ENCODE data around the gene PLXNA3.

PLXNA3 gene

DNA sequence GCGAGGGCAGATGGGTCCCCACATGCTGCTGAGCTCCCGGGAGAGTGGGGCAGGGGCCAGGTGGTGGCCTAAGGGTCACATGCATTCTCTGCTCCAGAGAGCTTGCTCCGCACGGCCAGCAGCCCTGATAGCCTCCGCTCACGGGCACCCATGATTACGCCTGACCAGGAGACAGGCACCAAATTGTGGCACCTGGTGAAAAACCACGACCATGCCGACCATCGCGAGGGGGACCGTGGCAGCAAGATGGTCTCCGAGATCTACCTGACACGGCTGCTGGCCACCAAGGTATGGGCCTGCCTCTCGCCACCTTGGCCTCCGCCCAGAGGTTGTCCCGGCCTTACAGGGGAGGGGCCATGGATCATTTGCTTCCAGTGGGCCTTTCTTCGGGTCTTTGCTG lies 11.8 kb downstream of the PLXNA3 start:
- no peak for DNase-seq (ENCODE audit: low read depth in 2 of 2)
- TF ChIP-seq CTCF (IDR thresholded peaks at IDR 0.05; ENCODE audit: low read depth, low read length): no peak
- no peak overlapping the region for H3K4me3 ChIP-seq (replicated peaks in 1 of 2; ENCODE audit: low read depth in 2 of 2, low read length in 2 of 2)

DNA sequence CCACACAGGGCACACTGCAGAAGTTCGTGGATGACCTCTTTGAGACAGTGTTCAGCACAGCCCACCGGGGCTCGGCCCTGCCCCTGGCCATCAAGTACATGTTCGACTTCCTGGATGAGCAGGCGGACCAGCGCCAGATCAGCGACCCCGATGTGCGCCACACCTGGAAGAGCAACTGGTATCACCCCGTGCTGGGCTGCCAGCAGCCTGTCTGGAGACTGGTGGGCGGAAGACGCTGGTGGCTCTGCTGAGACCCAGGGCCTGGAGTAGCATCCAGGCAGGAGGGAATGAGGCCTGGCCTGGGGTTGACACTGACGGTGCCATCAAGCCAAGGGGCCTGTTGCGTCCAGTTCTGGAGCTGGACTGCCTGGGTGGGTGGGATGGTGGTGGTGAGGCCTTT lies 12.4 kb downstream of the PLXNA3 start:
- no peak for TF ChIP-seq CTCF (IDR thresholded peaks at IDR 0.05; ENCODE audit: low read depth, low read length)
- no peak for DNase-seq (ENCODE audit: low read depth in 2 of 2)
- H3K4me3 ChIP-seq (replicated peaks in 1 of 2; ENCODE audit: low read depth in 2 of 2, low read length in 2 of 2): no peak overlapping the region

DNA sequence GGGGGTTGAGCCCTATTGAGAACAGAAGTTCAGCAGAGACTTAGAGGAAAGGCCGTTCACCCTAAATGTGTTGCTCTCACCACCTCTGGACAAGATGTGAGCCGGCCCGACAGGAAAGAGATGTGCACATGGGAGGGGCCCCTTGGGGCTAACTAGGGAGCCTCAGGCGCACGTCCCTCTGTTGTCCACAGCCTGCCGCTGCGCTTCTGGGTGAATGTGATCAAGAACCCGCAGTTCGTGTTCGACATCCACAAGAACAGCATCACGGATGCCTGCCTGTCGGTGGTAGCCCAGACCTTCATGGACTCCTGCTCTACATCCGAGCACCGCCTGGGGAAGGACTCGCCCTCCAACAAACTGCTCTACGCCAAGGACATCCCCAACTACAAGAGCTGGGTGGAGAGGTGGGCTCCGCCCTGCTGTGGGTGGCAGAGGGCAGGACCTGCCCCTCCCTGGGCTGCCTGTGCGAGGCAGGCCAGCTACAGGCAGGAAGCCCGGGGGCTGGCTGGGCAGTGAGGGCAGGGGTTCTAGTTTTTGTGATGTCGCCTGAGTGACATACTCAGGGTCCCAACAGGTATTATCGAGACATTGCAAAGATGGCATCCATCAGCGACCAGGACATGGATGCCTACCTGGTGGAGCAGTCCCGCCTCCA lies 13.0 kb downstream of the PLXNA3 start:
- no peak overlapping the region for H3K4me3 ChIP-seq (replicated peaks in 1 of 2; ENCODE audit: low read depth in 2 of 2, low read length in 2 of 2)
- TF ChIP-seq CTCF (IDR thresholded peaks at IDR 0.05; ENCODE audit: low read depth, low read length): no peak
- no peak for DNase-seq (ENCODE audit: low read depth in 2 of 2)

DNA sequence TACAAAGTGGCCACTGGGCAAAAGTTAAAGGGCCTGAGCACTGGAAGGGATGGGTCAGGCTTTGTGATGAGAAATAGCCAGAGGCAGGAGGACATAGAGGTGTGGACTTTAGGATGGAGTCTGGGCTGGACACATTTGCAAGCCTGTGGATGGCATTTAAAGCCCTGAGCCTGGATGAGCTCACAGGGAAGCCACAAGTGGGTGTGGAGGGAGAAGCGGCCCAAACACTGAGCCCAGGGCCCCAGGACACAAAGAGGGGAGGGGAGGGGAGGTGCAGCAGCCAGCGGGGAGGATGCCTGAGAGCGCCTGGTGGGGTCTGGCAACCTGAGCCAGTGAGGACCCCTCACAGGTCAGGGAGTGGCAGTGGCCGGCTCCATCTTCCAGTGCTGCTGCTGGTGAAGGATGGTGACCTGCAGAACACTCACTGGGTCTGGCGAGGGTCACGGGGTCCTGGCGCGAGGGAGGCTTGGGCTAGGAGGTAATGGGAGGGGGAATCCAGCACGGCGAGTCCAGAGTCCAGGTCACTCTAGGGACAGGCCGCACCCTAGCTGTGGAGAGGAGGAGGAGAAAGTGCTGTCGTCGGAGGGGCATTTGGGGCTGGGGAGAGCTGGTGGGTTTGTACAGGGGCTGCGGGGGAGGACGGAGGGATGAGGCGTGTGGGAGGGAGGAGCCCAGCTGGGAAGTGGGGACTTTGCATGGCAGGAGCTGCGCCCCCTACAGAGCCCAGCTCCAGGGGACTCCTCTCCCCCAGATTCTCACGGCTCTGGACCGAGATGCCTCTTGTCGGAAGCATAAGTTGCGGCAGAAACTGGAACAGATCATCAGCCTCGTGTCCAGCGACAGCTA lies 14.0 kb downstream of the PLXNA3 start:
- H3K4me3 ChIP-seq (replicated peaks in 1 of 2; ENCODE audit: low read depth in 2 of 2, low read length in 2 of 2): no peak overlapping the region
- TF ChIP-seq CTCF (IDR thresholded peaks at IDR 0.05; ENCODE audit: low read depth, low read length): no peak
- DNase-seq (ENCODE audit: low read depth in 2 of 2): no peak

DNA sequence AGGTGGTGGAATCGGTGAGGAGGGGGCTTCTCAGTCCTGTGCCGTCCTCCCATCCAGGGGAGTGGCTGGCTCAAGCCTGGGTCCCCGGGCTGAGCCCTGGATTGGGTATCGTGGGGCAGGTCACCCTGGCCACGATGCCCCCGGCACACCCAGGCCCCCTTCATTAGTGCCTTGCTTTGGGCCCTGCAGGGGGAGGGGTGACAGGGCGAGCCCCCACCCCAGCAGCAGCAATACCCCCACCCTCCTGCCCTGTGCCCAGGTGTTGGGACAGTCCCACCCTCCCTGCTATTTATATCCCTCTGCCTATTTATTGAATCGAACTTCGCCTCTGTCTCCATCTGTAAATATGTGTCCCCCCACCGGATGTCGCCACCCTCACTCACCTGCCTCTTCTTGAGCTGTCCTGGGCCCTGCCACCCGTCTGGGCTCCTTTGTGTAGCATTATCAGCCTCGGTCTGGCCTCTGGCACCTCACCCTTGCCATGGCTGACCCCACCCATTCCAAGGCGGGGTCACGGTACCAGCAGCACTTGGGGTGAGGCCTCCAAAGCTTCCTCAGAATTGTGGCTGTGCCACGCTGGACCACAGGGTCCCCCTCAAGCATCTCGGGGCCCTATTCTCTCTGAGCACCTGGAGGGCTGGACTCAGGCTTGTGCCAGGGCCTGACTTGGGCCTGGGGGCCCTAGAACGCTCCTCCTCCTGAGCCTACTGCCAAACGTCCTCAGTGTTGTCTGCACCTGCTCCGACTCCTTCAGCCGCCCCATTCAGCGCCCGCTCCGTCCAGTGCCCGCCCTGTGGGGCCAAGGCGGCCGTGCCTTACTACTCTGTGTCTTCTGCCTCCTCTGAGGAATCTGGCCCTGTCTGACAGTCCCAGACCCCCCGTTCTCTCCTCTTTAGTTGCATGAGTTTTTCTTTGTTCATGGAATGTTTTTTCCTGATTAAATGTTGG lies 14.9 kb downstream of the PLXNA3 start:
- no peak for TF ChIP-seq CTCF (IDR thresholded peaks at IDR 0.05; ENCODE audit: low read depth, low read length)

DNA sequence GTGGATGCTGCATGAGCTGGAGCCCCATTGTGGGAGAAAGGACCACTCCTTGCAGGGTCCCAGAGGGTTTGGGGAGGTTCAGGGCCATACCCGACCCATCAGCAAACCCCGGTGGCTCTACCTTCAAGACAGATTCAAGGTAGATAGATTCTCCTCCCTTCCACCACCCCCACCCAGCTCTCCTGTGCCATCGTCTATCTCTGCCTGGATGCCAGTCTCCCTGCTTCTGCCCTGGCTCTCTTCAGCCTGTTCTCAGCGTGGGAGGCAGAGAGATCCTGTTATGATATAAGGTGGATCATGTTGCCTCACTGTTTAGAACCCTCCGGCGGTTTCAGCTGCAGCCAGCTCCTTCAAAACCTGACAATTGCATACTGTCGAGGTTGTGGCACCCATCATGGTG lies 15.6 kb downstream of the PLXNA3 start:
- DNase-seq (ENCODE audit: low read depth in 2 of 2): no peak
- no peak for TF ChIP-seq CTCF (IDR thresholded peaks at IDR 0.05; ENCODE audit: low read depth, low read length)
- no peak overlapping the region for H3K4me3 ChIP-seq (replicated peaks in 1 of 2; ENCODE audit: low read depth in 2 of 2, low read length in 2 of 2)

More for the DNA sequence above, 14.9 kb downstream of the PLXNA3 start:
- DNase-seq (ENCODE audit: low read depth in 2 of 2): no peak
- H3K4me3 ChIP-seq (replicated peaks in 1 of 2; ENCODE audit: low read depth in 2 of 2, low read length in 2 of 2): no peak overlapping the region

Data from cardiac fibroblast (primary cell).